G401 (cell line): ENCODE results near the gene KIF7. TPM values are rescaled to one million over a fixed set of nuclear protein-coding genes. Genes with fewer than 3 reads are reported as not detected.

Experiments
- total RNA-seq: library from RNA; depleted of rRNA; stranded (reverse); fragments of >200 nt; shearing (Covaris generic); gene quantifications from 2 replicates; pipeline ENCODE4 v1.2.3, GENCODE V29; 2014; rRNA removed

KIF7 gene
- total RNA-seq, 1 experiment from 2014 or later, result 21.5 TPM

Other genes with a start within 250 kb of the KIF7 start
- gene RHCG, start 158.9 kb downstream of the KIF7 start, total RNA-seq, result 2.2 TPM in 1 of 2 replicates, not detected in the other
- 3.4 and 7.3 TPM in 2 replicates for gene TICRR, start 80.0 kb downstream of the KIF7 start, total RNA-seq
- 0.07 TPM in 1 of 2 replicates, not detected in the other for gene PLIN1, start 23.9 kb upstream of the KIF7 start, total RNA-seq
- 4.1 and 11.0 TPM in 2 replicates for gene PEX11A, start 35.3 kb upstream of the KIF7 start, total RNA-seq
- gene WDR93, start 35.3 kb upstream of the KIF7 start, total RNA-seq, result 0.25 and 0.64 TPM in 2 replicates
- not detected in 2 replicates for gene MESP1, start 95.8 kb upstream of the KIF7 start, total RNA-seq
- not detected in 2 replicates for gene MESP2, start 120.9 kb upstream of the KIF7 start, total RNA-seq
- not detected in 2 replicates for gene ANPEP, start 159.4 kb upstream of the KIF7 start, total RNA-seq
- 32.3 and 61.4 TPM in 2 replicates for gene AP3S2, start 238.5 kb upstream of the KIF7 start, total RNA-seq